ENCODE measurements around the gene DEF6. TPM values are rescaled to one million over a fixed set of nuclear protein-coding genes. Genes with fewer than 3 reads are reported as not detected.

DEF6 gene
- total and polyA plus RNA-seq, 4 donors: 1.0 to 6.3 (median 2.5) TPM

DNA sequence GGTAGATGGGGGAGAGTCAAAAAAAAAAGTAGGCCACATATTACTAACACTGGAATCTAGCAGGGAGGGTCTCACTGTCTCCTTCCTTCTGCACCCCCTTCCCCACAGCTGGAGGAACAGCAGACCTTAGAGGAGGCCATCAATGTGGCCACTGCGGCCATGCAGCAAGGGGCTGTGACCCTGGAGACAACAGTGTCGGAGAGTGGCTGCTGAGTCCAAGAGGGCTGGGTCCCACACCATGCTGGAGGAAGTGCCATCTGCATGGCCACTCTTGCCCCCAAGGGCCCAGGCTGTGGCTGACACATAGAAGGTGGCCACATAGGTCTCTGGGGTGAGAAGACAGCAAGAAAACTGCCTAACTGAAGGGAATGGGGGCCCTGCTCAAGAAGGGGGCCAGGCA lies 2.6 kb upstream of the DEF6 start:
- no peaks in the 10 kb centered on the region for H3K27me3 ChIP-seq (ENCODE audit: control insufficient read depth in 4 of 4, insufficient read depth in 4 of 4, low read length in 3 of 4)
- H3K4me3 ChIP-seq (ENCODE audit: low read depth in 1 of 3, low read length in 3 of 3): no peak overlapping the region
- peaks cover 3 to 50% (median 24%) of the 10 kb centered on the region in 4 donors for H3K36me3 ChIP-seq (ENCODE audit: control insufficient read depth in 4 of 4, insufficient read depth in 3 of 4, low read depth in 1 of 4, low read length in 3 of 4)
- no peaks in the 10 kb centered on the region for H3K9me3 ChIP-seq (ENCODE audit: control insufficient read depth in 4 of 4, low read length in 3 of 4)
- WGBS: 93% methylated on average over 2 of the region's 2 CpGs
- TF ChIP-seq MAX (IDR thresholded peaks at IDR 0.05) (no peak), FOXA2 (IDR thresholded peaks at IDR 0.05) (no peak), NR2F2 (IDR thresholded peaks at IDR 0.05) (no peak), JUND (IDR thresholded peaks at IDR 0.05) (no peak), ZBTB33 (IDR thresholded peaks at IDR 0.05) (no peak), GABPA (IDR thresholded peaks at IDR 0.05 in 1 of 2, conservative IDR thresholded peaks at IDR 0.05 in 1 of 2) (no peak), YY1 (IDR thresholded peaks at IDR 0.05) (no peak), HNF4A (conservative IDR thresholded peaks at IDR 0.05) (no peak), CTCF (IDR thresholded peaks at IDR 0.05; ENCODE audit: low read depth, low read length, missing input control) (no peak), HNF4G (IDR thresholded peaks at IDR 0.05) (no peak), FOXA1 (IDR thresholded peaks at IDR 0.05) (no peak), SP1 (IDR thresholded peaks at IDR 0.05) (no peak), TAF1 (conservative IDR thresholded peaks at IDR 0.05) (no peak), REST (IDR thresholded peaks at IDR 0.05) (no peak), EGR1 (IDR thresholded peaks at IDR 0.05; ENCODE audit: low read depth in 2 of 2) (no peak)
- no peak overlapping the region for H3K9ac ChIP-seq (ENCODE audit: low read depth in 1 of 2, low read length in 2 of 2)
- no peak for DNase-seq (ENCODE audit: low spot score)
- H3K4me1 ChIP-seq (ENCODE audit: control insufficient read depth in 4 of 4, insufficient read depth in 4 of 4, low read length in 3 of 4): no peaks in the 10 kb centered on the region
- no peak overlapping the region for H3K27ac ChIP-seq (ENCODE audit: low read depth in 1 of 2, low read length in 2 of 2)

- TF ChIP-seq ATF3 (IDR thresholded peaks at IDR 0.05) (no peak), GABPA (IDR thresholded peaks at IDR 0.05 in 1 of 2, conservative IDR thresholded peaks at IDR 0.05 in 1 of 2) (no peak), HNF4G (IDR thresholded peaks at IDR 0.05) (no peak), MAX (IDR thresholded peaks at IDR 0.05) (no peak), NR2F2 (IDR thresholded peaks at IDR 0.05) (no peak), FOXA1 (IDR thresholded peaks at IDR 0.05) (no peak), HNF4A (conservative IDR thresholded peaks at IDR 0.05) (no peak), ZBTB33 (IDR thresholded peaks at IDR 0.05) (no peak), RXRA (IDR thresholded peaks at IDR 0.05) (no peak), RAD21 (IDR thresholded peaks at IDR 0.05) (no peak), FOXA2 (IDR thresholded peaks at IDR 0.05) (no peak), TAF1 (conservative IDR thresholded peaks at IDR 0.05) (no peak)
- Histone ChIP-seq H3K27ac (ENCODE audit: low read depth in 1 of 2, low read length in 2 of 2) (no peak overlapping the region), H3K4me3 (ENCODE audit: low read depth in 1 of 3, low read length in 3 of 3) (no peak overlapping the region), H3K4me1 (ENCODE audit: control insufficient read depth in 4 of 4, insufficient read depth in 4 of 4, low read length in 3 of 4) (no peaks in the 10 kb centered on the region), H3K9me3 (ENCODE audit: control insufficient read depth in 4 of 4, low read length in 3 of 4) (no peaks in the 10 kb centered on the region), H3K36me3 (ENCODE audit: control insufficient read depth in 4 of 4, insufficient read depth in 3 of 4, low read depth in 1 of 4, low read length in 3 of 4) (peaks cover 3 to 43% (median 17%) of the 10 kb centered on the region in 4 donors), H3K27me3 (ENCODE audit: control insufficient read depth in 4 of 4, insufficient read depth in 4 of 4, low read length in 3 of 4) (no peaks in the 10 kb centered on the region), H3K9ac (ENCODE audit: low read depth in 1 of 2, low read length in 2 of 2) (no peak overlapping the region)
- 59% methylated on average over 3 of the region's 3 CpGs for WGBS
- no peak for DNase-seq (ENCODE audit: low spot score)
These were observed 1.9 kb upstream of the DEF6 start for GRCh38 chr6:35295521-35296315.

Measured in liver (tissue), 9 donors.